GM10248 (cell line): ENCODE data around the gene MALRD1.

Experiments used
- CTCF ChIA-PET: fragments of 300-600 bp; sonication (Branson Sonifier 250); formaldehyde crosslinking; extraction: SDS; loops from one replicate; lab custom pipeline; 2021; ENCODE audit warnings: antibody characterized with exemption; lab: Yijun Ruan, JAX
- POLR2A ChIA-PET: fragments of 350-650 bp; sonication (Branson Sonifier 250); formaldehyde crosslinking; extraction: SDS; loops from one replicate; lab custom pipeline; 2020; ENCODE audit warnings: antibody characterized with exemption; lab: Yijun Ruan, JAX
- DNase-seq: peaks from one replicate; pipeline ENCODE4 v3.0.0; 2012; ENCODE audit errors: extremely low spot score
- CTCF ChIP-seq: IDR thresholded peaks from 2 replicates; pipeline ENCODE4 v1.5.1; 2012; ENCODE audit warnings: mild to moderate bottlenecking, low read depth; ENCODE audit errors: extremely low read depth, missing control alignments, control extremely low read depth

The MALRD1 gene

GRCh38 chr10:19247843-19248242 is 199.2 kb downstream of the MALRD1 start:
- DNase-seq, result no peak
- TF ChIP-seq CTCF, result no peak
- POLR2A ChIA-PET, result no interaction called here
- CTCF ChIA-PET, result no interaction called here

DNA sequence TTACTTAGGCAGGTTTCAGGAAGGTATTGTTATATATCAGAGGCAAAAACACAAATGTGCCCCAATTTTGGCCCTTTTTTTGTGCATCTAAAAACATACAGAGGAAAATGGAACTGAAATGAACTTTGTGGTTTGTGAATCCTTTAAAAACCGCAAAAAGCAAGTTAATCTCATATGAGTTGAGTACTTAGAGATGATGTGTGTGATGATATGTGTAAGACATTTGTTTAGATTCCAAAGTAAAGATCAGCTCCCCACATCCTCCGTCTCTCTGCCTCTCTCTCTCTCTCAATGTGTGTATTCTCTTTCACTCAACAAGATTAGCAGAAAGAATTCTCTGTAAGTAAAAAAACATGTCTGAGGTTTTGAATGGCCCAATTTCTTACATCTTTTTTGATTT is 201.9 kb downstream of the MALRD1 start:
- no peak for TF ChIP-seq CTCF
- POLR2A ChIA-PET, result no interaction called here
- no peak for DNase-seq
- CTCF ChIA-PET, result no interaction called here

- ChIA-PET POLR2A (no interaction called here), CTCF (no interaction called here)
- no peak for TF ChIP-seq CTCF
- DNase-seq, result no peak
Observed at GRCh38 chr10:19252531-19252930, 203.9 kb downstream of the MALRD1 start.

DNA sequence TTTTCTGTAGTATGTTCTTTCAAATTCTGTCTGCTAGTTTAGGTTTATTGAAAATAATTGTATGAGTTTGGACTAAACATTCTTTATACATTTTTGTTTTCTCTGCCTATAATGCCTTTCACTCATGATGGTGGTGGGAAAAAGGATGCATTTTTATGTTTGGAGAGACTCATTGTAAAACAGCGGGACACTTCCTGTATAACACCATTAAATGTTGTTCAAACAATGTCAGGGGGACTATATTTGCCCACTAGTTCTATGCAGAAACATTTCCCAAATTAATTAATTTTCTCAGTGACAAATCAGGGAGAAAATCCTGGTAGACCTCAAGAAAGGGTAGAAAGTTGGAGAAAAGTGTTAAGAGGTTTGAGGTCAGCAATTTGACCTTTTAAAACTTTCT is 207.7 kb downstream of the MALRD1 start:
- ChIA-PET POLR2A (no interaction called here), CTCF (no interaction called here)
- TF ChIP-seq CTCF, result no peak
- DNase-seq, result no peak

DNA sequence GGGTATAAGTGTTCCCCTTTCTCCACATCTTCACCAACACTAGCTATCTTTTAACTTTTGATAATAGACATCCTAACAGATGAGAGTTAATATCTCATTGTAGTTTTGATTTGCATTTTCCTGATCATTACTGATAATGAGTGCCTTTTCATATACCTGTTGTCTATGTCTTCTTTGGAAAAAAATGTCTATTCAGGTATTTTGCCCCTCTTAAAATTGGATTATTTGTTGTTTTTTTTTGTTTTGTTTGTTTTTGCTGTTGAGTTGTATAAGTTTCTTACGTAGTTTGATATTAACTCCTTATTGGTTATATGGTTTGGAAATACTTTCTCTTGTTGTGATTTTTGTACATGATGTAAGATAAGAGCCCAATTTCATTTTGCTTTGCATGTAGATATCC is 214.7 kb downstream of the MALRD1 start:
- CTCF ChIA-PET, result no interaction called here
- DNase-seq, result no peak
- POLR2A ChIA-PET, result no interaction called here
- TF ChIP-seq CTCF, result no peak

DNA sequence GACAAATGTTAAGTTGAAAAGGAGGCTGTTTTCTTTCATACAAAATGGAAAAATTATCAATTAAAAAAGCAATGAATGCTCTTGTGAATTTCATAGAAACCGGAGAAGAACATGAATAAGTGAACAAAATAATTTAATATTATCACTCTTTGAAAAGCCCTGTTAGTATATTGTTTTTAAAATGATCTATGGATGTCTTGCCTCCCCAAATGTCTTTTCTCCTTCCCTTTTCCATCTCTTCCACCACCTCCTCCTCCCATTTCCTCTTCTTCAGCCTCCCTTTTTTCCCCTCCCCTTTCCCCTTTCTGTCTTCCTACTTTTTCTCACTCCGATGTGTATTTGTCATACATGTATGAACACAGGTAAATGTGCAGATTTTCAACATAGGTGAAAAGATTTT is 234.7 kb downstream of the MALRD1 start:
- CTCF ChIA-PET, result no interaction called here
- no peak for DNase-seq
- POLR2A ChIA-PET, result no interaction called here
- TF ChIP-seq CTCF, result no peak

DNA sequence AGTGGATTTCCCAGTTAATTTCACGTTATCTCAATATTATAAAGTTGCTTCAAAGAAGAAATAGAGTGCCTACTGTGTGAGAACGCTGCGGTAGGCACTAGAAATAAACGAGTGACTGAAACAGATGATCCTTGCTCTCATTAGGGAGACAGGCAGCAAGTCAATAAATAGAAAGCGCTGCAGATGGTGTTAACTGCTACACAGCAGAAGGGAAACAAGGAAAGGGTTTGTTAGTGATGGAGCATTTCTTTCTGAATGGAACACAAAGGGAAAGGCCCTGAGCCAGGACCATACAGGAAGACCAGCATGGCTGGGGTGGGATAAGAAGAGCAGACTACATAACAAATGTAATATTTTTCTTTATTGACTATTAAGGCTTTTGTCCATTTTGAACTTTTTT is 235.2 kb downstream of the MALRD1 start:
- POLR2A ChIA-PET, result no interaction called here
- no peak for DNase-seq
- CTCF ChIA-PET, result no interaction called here
- TF ChIP-seq CTCF, result no peak
